Measurements from ENCODE around the gene TMEM128. TPM values are rescaled to one million over a fixed set of nuclear protein-coding genes. Genes with fewer than 3 reads are reported as not detected.
A peak's percentile ranks its signal among the peaks of the same experiment; 100 is the strongest.
"Not testable (repeated sequence)": the region's sequence is repeated elsewhere in the genome, so short reads cannot be mapped to it uniquely, and the experiment has no call there.

TMEM128 gene
- total and polyA plus RNA-seq, 4 donors: 14.8 to 27.8 (median 18.3) TPM

- DNase-seq (no peak), ATAC-seq (ENCODE audit: low FRiP score) (no peak)
- H3K36me3 ChIP-seq (ENCODE audit: control insufficient read depth in 1 of 2, insufficient read depth in 2 of 2, low read length in 1 of 2): no peaks in the 10 kb centered on the region
- no peak overlapping the region for H3K4me3 ChIP-seq (ENCODE audit: low read length in 2 of 2)
- H3K4me1 ChIP-seq (ENCODE audit: control insufficient read depth in 1 of 2, insufficient read depth in 2 of 2, low read length in 2 of 2): no peaks in the 10 kb centered on the region
- intact Hi-C loops (cut with DNase I): no loop called here
- H3K9me3 ChIP-seq (ENCODE audit: control insufficient read depth, low read length): no peaks in the 10 kb centered on the region
- WGBS, 2 donors: 9% methylated on average over 38 to 41 of the region's 41 CpGs
- no peak overlapping the region for H3K27ac ChIP-seq (ENCODE audit: low read depth in 1 of 2, low read length in 2 of 2)
- peaks cover 0 to 4% of the 10 kb centered on the region in 2 donors for H3K27me3 ChIP-seq (ENCODE audit: control insufficient read depth in 1 of 2, insufficient read depth in 2 of 2, low read length in 1 of 2)
Observed at GRCh38 chr4:4225915-4226605, 22.0 kb downstream of the TMEM128 start.

GRCh38 chr4:4217113-4217512, 30.9 kb downstream of the TMEM128 start:
- Histone ChIP-seq H3K4me3 (ENCODE audit: low read length in 2 of 2) (no peak overlapping the region), H3K4me1 (ENCODE audit: control insufficient read depth in 1 of 2, insufficient read depth in 2 of 2, low read length in 2 of 2) (no peaks in the 10 kb centered on the region), H3K9me3 (ENCODE audit: control insufficient read depth, low read length) (no peaks in the 10 kb centered on the region), H3K27me3 (ENCODE audit: control insufficient read depth in 1 of 2, insufficient read depth in 2 of 2, low read length in 1 of 2) (no peaks in the 10 kb centered on the region), H3K36me3 (ENCODE audit: control insufficient read depth in 1 of 2, insufficient read depth in 2 of 2, low read length in 1 of 2) (no peaks in the 10 kb centered on the region), H3K27ac (ENCODE audit: low read depth in 1 of 2, low read length in 2 of 2) (no peak overlapping the region)
- no peak for ATAC-seq (ENCODE audit: low FRiP score)
- DNase-seq: no peak
- intact Hi-C loops (cut with DNase I): no loop called here
- 71 to 77% methylated on average over 5 of the region's 5 CpGs for WGBS, 2 donors

GRCh38 chr4:4216648-4217047, 31.4 kb downstream of the TMEM128 start:
- no peaks in the 10 kb centered on the region for H3K9me3 ChIP-seq (ENCODE audit: control insufficient read depth, low read length)
- intact Hi-C loops (cut with DNase I): no loop called here
- H3K27me3 ChIP-seq (ENCODE audit: control insufficient read depth in 1 of 2, insufficient read depth in 2 of 2, low read length in 1 of 2): no peaks in the 10 kb centered on the region
- ATAC-seq (ENCODE audit: low FRiP score) (no peak), DNase-seq (no peak)
- no peak overlapping the region for H3K27ac ChIP-seq (ENCODE audit: low read depth in 1 of 2, low read length in 2 of 2)
- 63 to 66% methylated on average over 7 of the region's 7 CpGs for WGBS, 2 donors
- no peaks in the 10 kb centered on the region for H3K36me3 ChIP-seq (ENCODE audit: control insufficient read depth in 1 of 2, insufficient read depth in 2 of 2, low read length in 1 of 2)
- H3K4me3 ChIP-seq (ENCODE audit: low read length in 2 of 2): no peak overlapping the region
- H3K4me1 ChIP-seq (ENCODE audit: control insufficient read depth in 1 of 2, insufficient read depth in 2 of 2, low read length in 2 of 2): no peaks in the 10 kb centered on the region

GRCh38 chr4:4213674-4214073, 34.3 kb downstream of the TMEM128 start:
- H3K9me3 ChIP-seq (ENCODE audit: control insufficient read depth, low read length); DNase-seq; intact Hi-C loops (cut with DNase I); H3K4me3 ChIP-seq (ENCODE audit: low read length in 2 of 2); H3K36me3 ChIP-seq (ENCODE audit: control insufficient read depth in 1 of 2, insufficient read depth in 2 of 2, low read length in 1 of 2); ATAC-seq (ENCODE audit: low FRiP score); H3K27me3 ChIP-seq (ENCODE audit: control insufficient read depth in 1 of 2, insufficient read depth in 2 of 2, low read length in 1 of 2); H3K4me1 ChIP-seq (ENCODE audit: control insufficient read depth in 1 of 2, insufficient read depth in 2 of 2, low read length in 2 of 2); H3K27ac ChIP-seq (ENCODE audit: low read depth in 1 of 2, low read length in 2 of 2): not testable (repeated sequence)
- 63% methylated on average over 4 of the region's 4 CpGs for WGBS, 2 donors

GRCh38 chr4:4206204-4206603, 41.8 kb downstream of the TMEM128 start:
- Histone ChIP-seq H3K4me3 (ENCODE audit: low read length in 2 of 2) (no peak overlapping the region), H3K4me1 (ENCODE audit: control insufficient read depth in 1 of 2, insufficient read depth in 2 of 2, low read length in 2 of 2) (no peaks in the 10 kb centered on the region), H3K27me3 (ENCODE audit: control insufficient read depth in 1 of 2, insufficient read depth in 2 of 2, low read length in 1 of 2) (peaks cover 0 to 2% of the 10 kb centered on the region in 2 donors), H3K36me3 (ENCODE audit: control insufficient read depth in 1 of 2, insufficient read depth in 2 of 2, low read length in 1 of 2) (no peaks in the 10 kb centered on the region), H3K9me3 (ENCODE audit: control insufficient read depth, low read length) (peaks cover 3% of the 10 kb centered on the region), H3K27ac (ENCODE audit: low read depth in 1 of 2, low read length in 2 of 2) (no peak overlapping the region)
- no peak for DNase-seq
- no peak for ATAC-seq (ENCODE audit: low FRiP score)
- intact Hi-C loops (cut with DNase I): no loop called here

- Histone ChIP-seq H3K27me3 (ENCODE audit: control insufficient read depth in 1 of 2, insufficient read depth in 2 of 2, low read length in 1 of 2) (peaks cover 0 to 2% of the 10 kb centered on the region in 2 donors), H3K4me3 (ENCODE audit: low read length in 2 of 2) (no peak overlapping the region), H3K27ac (ENCODE audit: low read depth in 1 of 2, low read length in 2 of 2) (no peak overlapping the region), H3K36me3 (ENCODE audit: control insufficient read depth in 1 of 2, insufficient read depth in 2 of 2, low read length in 1 of 2) (no peaks in the 10 kb centered on the region), H3K4me1 (ENCODE audit: control insufficient read depth in 1 of 2, insufficient read depth in 2 of 2, low read length in 2 of 2) (no peaks in the 10 kb centered on the region), H3K9me3 (ENCODE audit: control insufficient read depth, low read length) (peaks cover 3% of the 10 kb centered on the region)
- intact Hi-C loops (cut with DNase I): no loop called here
- 69 to 73% methylated on average over 3 of the region's 3 CpGs for WGBS, 2 donors
- no peak for DNase-seq
- ATAC-seq (ENCODE audit: low FRiP score): no peak
Observed at GRCh38 chr4:4204401-4204745, 43.6 kb downstream of the TMEM128 start.

GRCh38 chr4:4203688-4204400, 44.2 kb downstream of the TMEM128 start:
- H3K36me3 ChIP-seq (ENCODE audit: control insufficient read depth in 1 of 2, insufficient read depth in 2 of 2, low read length in 1 of 2): no peaks in the 10 kb centered on the region
- peaks cover 3% of the 10 kb centered on the region for H3K9me3 ChIP-seq (ENCODE audit: control insufficient read depth, low read length)
- DNase-seq (no peak), ATAC-seq (ENCODE audit: low FRiP score) (peak; percentile 56)
- intact Hi-C loops (cut with DNase I): no loop called here
- no peak overlapping the region for H3K4me3 ChIP-seq (ENCODE audit: low read length in 2 of 2)
- H3K27ac ChIP-seq (ENCODE audit: low read depth in 1 of 2, low read length in 2 of 2): no peak overlapping the region
- H3K27me3 ChIP-seq (ENCODE audit: control insufficient read depth in 1 of 2, insufficient read depth in 2 of 2, low read length in 1 of 2): peaks cover 0 to 2% of the 10 kb centered on the region in 2 donors
- 83% methylated on average over 10 of the region's 10 CpGs for WGBS, 2 donors
- H3K4me1 ChIP-seq (ENCODE audit: control insufficient read depth in 1 of 2, insufficient read depth in 2 of 2, low read length in 2 of 2): no peaks in the 10 kb centered on the region

- 67% methylated on average over 3 to 4 of the region's 4 CpGs for WGBS, 2 donors
- Histone ChIP-seq H3K4me3 (ENCODE audit: low read length in 2 of 2) (no peak overlapping the region), H3K36me3 (ENCODE audit: control insufficient read depth in 1 of 2, insufficient read depth in 2 of 2, low read length in 1 of 2) (no peaks in the 10 kb centered on the region), H3K9me3 (ENCODE audit: control insufficient read depth, low read length) (peaks cover 3% of the 10 kb centered on the region), H3K4me1 (ENCODE audit: control insufficient read depth in 1 of 2, insufficient read depth in 2 of 2, low read length in 2 of 2) (no peaks in the 10 kb centered on the region), H3K27ac (ENCODE audit: low read depth in 1 of 2, low read length in 2 of 2) (no peak overlapping the region), H3K27me3 (ENCODE audit: control insufficient read depth in 1 of 2, insufficient read depth in 2 of 2, low read length in 1 of 2) (peaks cover 0 to 2% of the 10 kb centered on the region in 2 donors)
- intact Hi-C loops (cut with DNase I): no loop called here
- no peak for DNase-seq
- ATAC-seq (ENCODE audit: low FRiP score): no peak
Observed at GRCh38 chr4:4202510-4202909, 45.5 kb downstream of the TMEM128 start.

GRCh38 chr4:4200624-4201023, 47.4 kb downstream of the TMEM128 start:
- no peak overlapping the region for H3K4me3 ChIP-seq (ENCODE audit: low read length in 2 of 2)
- no peaks in the 10 kb centered on the region for H3K4me1 ChIP-seq (ENCODE audit: control insufficient read depth in 1 of 2, insufficient read depth in 2 of 2, low read length in 2 of 2)
- no peaks in the 10 kb centered on the region for H3K36me3 ChIP-seq (ENCODE audit: control insufficient read depth in 1 of 2, insufficient read depth in 2 of 2, low read length in 1 of 2)
- intact Hi-C loops (cut with DNase I): no loop called here
- 49 to 51% methylated on average over 4 of the region's 4 CpGs for WGBS, 2 donors
- no peak for ATAC-seq (ENCODE audit: low FRiP score)
- H3K27ac ChIP-seq (ENCODE audit: low read depth in 1 of 2, low read length in 2 of 2): no peak overlapping the region
- no peaks in the 10 kb centered on the region for H3K27me3 ChIP-seq (ENCODE audit: control insufficient read depth in 1 of 2, insufficient read depth in 2 of 2, low read length in 1 of 2)
- H3K9me3 ChIP-seq (ENCODE audit: control insufficient read depth, low read length): no peaks in the 10 kb centered on the region
- no peak for DNase-seq
